Measurements from ENCODE around the gene RGS19.

Gene RGS19

DNA sequence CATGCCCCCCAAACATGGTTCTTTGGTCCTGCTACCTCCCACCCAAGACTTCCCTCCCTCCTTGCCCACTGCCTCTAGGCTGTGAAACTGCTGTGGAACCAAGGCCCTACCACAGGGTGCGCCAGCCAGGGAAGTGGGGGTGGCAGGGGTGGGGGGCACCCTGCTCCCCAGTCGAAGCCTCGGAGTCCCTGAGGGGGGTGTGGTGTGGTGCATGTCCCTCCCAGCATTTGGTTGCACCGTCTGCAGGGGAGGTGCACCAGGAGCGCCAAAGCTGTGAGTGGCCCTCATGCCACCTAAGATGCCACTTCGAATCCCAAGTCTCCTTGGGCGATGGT is 1.8 kb downstream of the RGS19 start:
- DNase-seq (ENCODE audit: low read depth in 2 of 2): no peak

DNA sequence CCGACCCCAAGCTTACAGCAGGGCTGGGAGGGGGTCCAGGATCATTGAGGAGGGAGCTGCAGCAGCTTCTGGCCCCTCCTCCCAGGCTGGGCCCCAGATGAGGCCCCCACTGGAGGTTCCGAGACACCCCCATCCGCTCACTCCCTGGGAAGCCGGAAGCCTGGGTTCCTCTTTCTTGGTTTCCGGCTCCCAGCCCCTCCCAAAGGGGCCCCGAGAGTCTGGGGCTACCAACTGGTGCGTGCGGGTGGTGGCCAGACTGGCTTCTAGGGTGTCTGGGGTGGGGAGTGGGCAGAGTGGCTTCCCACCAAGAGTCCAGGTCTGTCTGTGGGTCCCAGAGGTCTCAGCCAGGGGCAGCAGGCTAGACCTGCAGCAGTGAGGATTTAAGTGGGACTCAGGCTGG is 2.2 kb downstream of the RGS19 start:
- no peak for DNase-seq (ENCODE audit: low read depth in 2 of 2)

DNA sequence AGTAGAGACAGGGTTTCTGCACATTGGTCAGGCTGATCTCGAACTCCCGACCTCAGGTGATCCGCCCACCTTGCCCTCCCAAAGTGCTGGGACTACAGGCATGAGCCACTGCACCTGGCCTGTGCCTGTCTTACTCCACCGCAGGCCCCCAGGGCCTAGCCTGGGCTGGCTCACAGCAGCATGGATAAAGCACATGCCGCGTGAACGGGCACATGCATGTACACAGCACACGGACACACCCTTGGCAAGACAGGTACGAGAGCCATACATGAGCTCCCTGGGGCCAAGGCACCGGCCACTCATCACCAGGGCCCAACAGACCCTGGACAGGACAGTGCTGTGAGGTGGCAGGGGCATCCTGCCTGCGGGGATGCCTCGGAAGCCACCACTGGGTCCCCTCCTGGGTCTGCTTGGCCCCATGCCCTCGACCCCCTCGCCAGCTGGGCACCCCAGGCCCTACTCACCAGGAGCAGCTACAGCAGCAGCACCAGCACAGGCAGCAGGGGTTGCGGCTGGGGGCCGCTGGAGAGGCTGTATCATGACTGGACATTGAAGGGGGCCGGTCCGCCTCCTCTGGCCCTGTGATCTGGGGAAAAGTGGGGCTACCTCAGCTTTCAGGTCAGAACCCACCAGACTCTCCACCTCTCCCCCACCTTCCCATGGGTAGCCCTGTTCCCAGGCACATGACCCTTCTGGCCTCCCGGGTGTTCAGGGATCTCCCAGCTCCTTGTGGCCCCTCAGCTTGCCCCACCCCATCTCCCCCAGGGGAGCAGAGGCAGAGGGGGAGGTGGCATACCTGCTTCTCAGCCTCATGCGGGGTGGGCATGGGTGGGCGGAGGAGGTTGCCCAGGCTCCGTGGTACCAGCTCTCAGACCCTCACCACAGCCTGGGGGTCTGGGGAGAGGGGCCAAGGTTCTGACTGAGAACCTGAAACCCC is 3.0 kb downstream of the RGS19 start:
- no peak for DNase-seq (ENCODE audit: low read depth in 2 of 2)

DNA sequence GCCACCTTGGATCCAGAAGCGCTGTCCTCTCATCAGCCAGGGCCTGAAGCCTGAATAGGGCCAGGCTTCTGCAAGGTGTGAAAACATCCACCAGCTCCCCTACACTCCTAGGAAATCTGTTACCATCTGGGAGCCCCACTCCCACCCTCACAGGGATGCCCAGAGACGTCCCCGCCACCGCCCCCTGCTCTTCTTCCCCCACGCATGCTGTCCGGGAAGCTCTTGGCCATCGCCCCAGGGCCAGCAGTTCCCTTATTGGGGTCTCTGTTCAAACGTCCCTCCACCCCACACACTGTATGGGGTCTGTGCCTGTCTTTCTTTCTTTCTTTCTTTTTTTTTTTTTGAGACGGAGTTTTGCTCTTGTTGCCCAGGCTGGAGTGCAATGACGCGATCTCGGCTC is 3.8 kb downstream of the RGS19 start:
- no peak for DNase-seq (ENCODE audit: low read depth in 2 of 2)

DNA sequence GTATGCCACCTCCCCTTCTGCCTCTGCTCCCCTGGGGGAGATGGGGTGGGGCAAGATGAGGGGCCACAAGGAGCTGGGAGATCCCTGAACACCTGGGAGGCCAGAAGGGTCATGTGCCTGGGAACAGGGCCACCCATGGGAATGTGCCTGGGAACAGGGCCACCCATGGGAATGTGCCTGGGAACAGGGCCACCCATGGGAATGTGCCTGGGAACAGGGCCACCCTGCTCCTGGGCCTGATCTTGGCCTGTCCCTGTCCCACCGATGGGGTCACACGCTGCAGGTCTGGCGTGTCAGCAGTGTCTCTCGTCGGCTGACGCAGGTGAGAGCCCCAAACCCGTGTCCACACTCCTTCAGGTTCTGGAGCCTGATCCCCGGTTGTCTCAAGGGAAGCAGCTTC is 4.4 kb downstream of the RGS19 start:
- no peak for DNase-seq (ENCODE audit: low read depth in 2 of 2)

DNA sequence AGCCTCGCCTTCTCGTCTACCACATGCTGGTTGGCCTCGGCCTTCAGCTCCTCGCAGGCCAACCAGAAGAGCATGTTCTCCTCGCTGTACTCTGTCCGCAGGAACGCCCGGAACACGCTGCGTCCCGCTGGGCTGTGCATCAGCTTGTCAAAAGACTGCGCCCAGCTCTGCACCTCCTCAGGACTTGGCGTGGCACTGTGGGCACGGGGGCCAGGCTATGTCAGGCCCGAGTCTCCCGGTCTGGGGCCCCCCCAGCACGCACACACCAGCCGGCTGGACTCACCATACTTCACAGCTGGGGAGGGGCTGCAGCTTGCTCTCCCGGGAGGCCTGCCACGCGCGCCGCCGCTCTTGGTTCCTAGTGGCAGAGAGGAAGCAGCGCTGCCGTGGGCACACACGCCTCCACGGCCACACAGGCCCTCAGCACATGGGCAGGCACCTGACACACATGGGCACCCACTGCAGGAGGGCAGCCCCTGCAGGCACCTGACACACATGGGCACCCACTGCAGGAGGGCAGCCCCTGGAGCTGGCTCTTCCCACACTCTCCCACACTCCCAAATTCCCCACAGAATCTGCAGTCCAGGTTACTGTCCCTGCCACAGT is 5.0 kb downstream of the RGS19 start:
- no peak for DNase-seq (ENCODE audit: low read depth in 2 of 2)

DNA sequence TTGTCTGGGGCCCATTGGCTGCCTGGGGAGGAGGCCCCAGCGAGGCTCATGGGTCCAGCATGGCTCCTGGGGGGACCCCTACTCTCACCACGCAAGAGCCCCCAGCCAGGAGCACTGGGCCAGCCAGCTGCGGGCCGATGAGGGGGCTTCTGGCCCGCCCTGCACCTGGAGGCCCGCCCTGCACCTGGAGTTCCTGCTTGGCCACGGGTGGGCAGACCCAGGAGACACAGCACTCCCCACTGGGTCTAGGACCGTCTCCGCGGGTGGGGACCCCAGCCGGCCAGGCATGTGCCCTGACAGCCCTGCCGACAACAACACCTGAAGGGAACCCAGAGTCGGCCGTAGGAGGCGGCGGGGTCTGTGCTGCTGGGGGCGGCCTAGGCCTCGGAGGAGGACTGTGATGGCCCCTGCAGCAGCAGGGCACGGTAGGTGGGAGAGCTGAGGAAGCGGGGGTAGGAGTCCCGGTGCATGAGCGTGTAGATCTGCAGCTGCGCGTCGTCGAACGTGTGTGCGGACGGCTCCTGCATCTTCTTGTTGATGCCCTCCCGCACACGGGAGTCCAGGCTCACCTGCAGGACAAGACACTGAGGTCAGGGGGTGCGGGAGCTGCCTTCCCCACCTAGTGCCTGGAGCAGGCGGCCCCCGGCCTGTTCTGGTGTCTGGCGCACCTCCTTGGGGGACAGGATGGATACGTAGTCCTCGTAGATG is 5.7 kb downstream of the RGS19 start:
- no peak for DNase-seq (ENCODE audit: low read depth in 2 of 2)

DNA sequence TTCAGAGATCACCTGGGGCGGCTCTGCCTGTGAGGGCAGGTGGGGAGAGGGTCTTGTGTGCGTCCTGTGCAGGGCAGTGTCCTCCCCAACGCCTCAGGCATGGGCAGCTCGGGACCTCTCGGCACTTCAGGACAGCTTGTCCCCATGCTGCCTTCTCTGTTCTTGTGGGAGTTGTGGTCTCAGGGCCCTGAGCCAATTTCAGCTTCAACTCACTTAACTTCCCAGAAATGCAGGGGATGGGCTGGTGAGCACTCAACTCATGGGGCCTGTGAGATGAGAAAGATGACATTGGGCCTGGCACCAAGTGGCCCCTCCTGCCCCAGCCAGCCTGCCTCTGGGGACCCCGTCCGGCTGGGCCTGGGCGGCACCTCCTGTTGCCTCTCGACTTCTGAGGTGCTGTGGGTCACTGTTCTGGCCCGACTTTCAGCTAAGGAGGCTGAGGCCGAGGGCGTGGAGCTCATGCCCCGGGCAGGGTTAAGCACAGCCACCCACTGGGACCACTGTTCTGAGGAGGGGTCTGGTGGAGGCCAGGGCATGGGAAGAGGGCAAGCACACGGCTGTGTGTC is 6.7 kb downstream of the RGS19 start:
- DNase-seq (ENCODE audit: low read depth in 2 of 2): no peak

DNA sequence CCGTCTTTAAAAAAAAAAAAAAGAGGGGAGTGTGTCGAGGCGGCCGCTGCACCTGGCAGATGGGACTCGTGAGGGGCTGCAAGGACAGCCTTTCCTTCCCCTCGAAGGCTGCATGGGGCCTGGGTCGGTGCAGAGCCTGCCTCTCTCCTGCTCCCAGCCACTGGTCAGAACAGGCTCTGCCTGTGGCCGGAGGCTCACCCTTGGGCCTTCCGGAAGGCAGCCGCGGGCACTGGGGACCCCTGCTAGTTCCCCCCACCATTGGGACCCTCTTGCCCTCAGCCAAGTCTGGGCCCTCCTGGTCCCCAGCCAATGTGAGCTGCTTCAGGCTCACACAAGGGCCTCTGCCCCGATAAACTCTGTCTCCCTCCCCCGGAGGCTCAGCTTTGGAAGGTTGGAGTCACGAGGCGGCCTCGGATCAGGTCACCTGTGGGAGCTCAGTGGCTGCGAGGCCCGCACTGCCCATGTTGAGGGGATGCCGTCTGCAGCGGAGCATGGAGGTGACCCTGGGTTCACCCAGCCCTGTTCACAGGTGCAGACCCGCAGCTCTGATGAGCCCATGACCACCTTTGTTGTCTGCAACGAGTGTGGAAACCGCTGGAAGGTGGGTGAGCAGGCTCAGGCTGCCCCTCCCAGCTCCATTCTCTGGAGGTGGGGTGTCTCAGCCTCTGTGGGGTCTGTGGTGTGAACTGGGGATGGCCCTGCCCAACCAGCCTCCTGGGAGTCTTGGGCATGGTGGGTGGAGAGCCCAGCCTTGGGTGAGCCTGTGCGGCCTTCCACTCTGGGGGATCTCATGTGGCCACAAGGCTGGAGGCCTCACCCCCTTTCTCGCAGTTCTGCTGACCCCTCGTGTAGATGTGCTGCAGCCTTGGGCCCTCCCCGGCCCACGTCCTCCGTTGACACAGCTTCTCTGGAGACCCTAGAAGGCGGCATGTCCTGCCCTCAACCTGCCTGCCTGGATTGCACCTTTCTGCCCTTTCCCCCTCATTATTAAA is 7.7 kb downstream of the RGS19 start:
- no peak for DNase-seq (ENCODE audit: low read depth in 2 of 2)

DNA sequence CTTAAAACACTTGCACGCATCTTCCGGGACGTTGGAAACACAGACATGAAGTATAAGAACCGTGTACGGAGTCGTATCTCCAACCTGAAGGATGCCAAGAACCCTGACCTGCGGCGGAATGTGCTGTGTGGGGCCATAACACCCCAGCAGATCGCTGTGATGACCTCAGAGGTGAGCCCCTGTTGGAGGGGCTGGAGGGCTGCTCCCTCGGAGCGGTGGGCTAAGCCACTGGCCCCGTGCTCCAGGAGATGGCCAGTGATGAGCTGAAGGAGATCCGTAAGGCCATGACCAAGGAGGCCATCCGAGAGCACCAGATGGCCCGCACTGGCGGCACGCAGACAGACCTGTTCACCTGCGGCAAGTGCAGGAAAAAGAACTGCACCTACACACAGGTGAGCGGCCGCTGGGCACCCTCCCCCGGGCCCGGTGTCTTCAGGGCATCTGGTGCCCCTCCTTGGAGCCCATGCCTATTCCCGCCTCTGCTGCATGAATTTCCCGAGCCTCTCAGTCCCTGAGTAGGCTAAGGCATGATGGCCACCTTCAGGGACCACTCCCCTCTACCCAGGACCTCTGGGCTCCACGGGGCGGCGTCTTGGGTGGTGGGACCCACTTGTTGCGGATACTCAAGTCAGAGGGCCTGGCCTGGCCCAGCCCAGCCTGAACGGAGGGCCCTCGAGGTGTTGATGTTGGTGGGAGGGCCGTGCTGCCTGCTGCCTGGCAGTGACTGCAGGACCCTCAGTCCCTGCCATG is 8.9 kb downstream of the RGS19 start:
- no peak for DNase-seq (ENCODE audit: low read depth in 2 of 2)

DNA sequence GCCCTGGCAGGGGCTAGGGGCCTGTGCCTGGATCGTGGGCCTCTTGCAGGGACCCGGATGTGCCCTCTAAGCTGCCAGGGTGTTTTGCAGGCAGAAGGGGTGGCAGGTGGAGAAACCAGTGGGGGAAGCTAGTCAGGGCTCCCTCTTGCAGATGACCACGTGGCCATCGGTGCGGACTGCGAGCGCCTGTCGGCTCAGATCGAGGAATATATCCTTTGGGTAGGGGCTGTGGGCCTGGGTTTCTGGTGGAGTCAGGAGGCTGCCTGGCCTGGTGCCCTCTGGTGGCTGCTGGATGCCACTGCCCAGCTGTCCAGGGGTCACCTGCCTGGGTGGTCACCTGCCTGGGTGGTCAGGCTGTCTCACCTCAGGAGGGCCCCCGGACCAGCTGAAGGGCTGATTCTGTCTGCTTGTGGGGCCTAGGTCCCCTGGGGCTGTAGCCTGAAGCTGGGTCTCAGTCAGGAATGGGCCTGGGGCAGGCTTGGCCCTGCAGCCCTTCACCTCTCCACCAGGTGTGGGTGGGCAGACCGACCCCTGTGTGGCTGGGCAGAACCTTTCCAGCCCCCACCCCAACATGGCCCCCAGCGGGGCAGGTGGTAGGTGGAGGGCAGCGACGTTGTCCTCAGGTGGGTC is 9.6 kb downstream of the RGS19 start:
- no peak for DNase-seq (ENCODE audit: low read depth in 2 of 2)

DNA sequence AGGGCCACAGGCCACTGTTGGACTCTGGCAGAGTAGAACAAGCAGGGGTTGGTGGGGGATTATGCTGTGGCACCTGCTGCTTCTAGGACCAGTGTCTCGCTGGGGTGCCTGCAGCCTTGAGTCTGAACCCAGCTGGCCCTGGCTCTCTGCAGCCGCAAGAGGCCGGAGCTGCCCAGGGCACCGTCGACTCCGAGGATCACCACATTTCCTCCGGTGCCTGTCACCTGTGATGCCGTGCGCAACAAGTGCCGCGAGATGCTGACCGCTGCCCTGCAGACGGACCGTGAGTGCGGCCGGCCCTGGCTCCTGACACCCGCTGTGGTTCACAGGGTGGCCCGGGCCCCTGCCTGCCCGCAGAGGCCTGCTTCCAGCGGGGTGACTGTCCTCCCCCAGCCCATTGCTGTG is 10.1 kb downstream of the RGS19 start:
- no peak for DNase-seq (ENCODE audit: low read depth in 2 of 2)

DNA sequence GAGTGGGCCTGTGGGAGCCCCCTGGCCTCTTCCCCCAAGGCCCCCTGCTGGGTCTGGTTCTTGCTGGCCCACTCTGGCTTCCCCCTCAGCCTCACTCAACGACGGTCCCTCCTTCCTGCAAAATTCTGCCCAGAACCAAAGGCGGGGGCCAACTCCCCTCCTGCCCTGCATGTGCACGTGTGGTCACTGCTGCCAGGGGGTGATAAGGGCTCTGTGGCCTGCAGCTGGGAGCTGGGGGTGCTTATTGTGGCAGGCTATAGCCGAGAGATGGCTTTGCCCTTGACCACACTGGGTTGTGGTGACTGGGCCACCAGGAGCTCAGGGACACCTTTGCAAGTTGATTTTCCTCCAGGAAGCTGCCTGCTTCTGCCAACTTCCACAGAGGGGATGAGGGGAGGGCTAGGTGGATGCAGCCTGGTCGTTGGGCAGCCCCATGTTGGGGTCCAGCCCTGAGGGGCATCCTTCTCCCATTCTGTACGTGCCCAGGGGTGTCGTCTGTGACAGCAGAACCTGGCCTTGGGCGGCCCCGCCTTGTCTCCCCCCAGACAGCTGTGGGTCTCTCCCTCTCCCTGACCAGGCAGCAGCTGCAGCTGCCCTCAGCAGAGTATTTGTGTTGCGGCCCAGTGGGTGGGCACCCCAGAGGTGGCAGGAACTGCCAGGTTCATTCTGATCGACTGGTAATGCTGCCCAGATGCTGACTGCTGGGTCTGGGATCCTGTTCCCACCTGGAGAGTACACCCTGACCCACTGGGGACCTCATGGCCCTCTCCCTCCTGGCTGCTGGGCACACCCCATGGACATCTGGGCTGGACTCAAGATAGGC is 10.7 kb downstream of the RGS19 start:
- DNase-seq (ENCODE audit: low read depth in 2 of 2): no peak

DNA sequence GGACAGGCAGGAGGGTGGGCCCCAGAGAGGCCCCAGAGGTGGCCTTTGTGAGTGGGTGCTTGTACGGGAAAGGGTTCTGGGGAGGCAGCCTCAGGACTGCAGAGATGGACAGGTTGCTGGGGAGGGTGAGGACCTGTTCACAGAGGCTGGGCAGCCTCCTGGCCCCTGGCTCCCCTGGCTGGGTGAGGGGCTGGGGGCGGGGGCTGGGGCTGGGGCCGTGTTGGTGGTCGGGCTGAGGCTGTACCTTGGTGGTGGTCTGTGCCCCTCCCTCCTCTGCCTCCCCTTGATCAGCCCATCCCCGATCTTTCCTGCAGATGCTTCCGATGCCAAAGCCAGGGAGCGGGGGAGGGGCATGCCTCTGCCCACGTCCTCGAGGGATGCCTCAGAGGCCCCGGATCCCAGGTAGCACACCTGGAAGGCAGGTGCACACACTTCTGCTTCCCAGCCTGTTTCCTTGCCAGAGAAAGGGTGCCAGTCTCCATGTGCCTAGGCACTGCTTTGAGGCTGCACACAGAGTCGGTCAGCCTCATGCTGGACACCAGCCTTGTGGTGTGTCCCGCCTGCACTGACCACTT is 11.5 kb downstream of the RGS19 start:
- DNase-seq (ENCODE audit: low read depth in 2 of 2): no peak

DNA sequence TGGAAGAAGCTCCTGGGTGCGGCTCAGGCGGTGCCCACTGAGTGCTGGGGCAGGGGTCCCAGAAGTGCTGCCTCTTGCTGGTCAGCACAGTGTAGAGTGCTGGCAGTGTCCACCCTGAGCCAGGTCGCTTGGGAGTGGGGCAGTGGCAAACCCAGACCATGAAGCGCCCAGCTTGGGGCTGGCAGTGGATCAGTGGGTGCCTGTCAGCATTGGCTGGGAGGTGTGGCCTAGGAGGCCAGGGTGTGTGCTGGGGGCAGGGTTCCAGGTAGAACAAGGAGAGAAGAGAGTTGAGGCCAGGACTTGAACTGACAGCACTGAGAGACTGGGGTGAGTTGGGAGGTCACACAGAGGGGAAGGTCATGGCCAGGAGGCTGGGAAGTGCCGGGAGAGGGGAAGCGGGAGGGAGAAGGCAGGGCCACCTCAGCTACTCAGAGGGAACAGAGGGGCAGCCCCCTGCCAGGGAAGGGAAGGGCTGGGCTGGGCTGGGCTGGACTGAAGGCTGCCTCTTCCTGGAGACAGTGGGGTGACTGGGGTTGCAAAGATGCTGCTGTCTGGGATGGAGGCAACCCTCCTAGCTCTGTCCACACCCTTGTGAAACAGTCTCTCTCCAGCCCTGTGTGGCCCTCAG is 12.2 kb downstream of the RGS19 start:
- DNase-seq (ENCODE audit: low read depth in 2 of 2): no peak

DNA sequence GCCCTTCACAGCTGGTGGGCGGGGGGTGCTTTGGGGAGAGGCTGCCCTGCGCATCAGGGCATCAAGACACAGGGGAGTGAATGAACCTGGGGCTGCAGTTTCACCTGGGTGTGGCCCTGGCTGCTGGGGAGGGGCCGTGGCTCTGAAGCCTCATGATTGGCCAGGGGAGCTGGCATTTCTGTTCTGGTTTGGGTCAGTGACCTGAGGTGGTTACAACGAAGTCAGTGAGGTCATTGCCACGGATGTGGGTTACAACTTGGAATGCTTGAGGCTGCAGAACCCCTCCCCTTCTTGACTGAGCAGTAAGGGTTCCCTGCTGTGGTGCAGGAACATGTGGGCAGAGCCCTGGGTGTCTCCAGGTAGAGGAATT is 13.4 kb downstream of the RGS19 start:
- no peak for DNase-seq (ENCODE audit: low read depth in 2 of 2)

DNA sequence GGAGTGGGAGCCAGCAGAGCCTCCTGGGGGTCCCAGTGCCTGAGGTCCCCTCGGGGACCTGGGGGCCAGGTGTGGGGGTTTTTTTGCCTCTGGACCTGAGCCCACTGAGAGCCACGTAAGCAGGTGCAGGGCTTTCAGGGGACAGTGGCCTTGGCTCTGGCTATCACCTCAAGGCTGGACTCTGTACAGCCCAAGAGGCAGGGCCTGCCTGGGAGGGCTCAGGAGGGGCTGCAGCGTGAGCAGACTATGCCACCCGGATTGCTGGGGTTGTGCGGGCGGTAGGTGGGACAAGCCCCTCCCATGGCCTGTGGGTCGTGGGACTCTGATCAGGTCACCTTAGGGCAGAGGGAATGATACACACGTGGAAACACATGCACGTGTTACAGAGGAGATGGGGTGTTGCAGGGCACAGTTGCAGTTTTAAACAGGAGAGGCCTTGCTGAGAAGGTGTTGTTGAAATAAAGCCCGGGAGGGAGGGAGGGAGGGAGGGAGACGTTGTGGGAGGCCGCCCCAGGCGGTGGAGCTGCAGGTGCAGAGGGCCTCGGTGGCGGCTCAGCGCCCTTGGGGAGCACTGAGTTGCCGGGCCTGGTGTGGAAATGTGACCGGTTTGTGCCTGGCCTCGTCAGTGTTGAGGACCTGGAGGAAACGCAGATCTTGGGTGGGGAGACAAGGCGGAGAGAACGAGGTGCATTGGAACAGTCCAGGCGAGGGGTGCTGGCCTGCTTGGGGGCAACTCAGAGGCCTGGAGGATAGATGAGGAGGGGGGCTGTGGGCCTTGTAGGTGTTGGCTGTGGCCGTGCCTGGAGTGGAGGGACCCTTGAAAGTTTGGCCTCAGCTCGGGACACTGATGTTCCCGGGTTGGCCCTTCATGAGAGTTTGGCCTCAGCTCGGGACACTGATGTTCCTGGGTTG is 14.0 kb downstream of the RGS19 start:
- no peak for DNase-seq (ENCODE audit: low read depth in 2 of 2)

Data from fibroblast of skin of left quadriceps (primary cell).